Thoracic aorta (tissue), 2 donors: ENCODE measurements around the gene UBE3B. TPM values are rescaled to one million over a fixed set of nuclear protein-coding genes. Genes with fewer than 3 reads are reported as not detected.

Experiments used
- ATAC-seq: fragments of 150-250 bp; one replicate; pipeline ENCODE4 v1.8.0; 2017; ENCODE audit warnings: low read depth; ENCODE audit not compliant: insufficient number of reproducible peaks, low FRiP score
- DNase-seq: peaks from one replicate; pipeline ENCODE4 v3.0.0-alpha.2; 2020; ENCODE audit warnings: low spot score
- H3K27ac ChIP-seq, 2 donors: fragments of 200-600 bp; sonication (generic); 1 replicate in 1 of 2; 2 replicates in 1 of 2; pipeline ENCODE4 v1.5.1; 2016; ENCODE audit warnings: mild to moderate bottlenecking in 2 of 2, moderate library complexity in 2 of 2
- H3K27me3 ChIP-seq: fragments of 200-600 bp; sonication (generic); replicated peaks from 2 replicates; pipeline ENCODE4 v1.6.0; 2016; ENCODE audit warnings: mild to moderate bottlenecking; ENCODE audit not compliant: insufficient read depth
- H3K36me3 ChIP-seq: fragments of 200-600 bp; sonication (generic); one replicate; pipeline ENCODE4 v1.5.1; 2016
- H3K4me1 ChIP-seq, 2 donors: fragments of 200-600 bp; sonication (generic); 1 replicate in 1 of 2; 2 replicates in 1 of 2; pipeline versions ENCODE4 v1.5.1 to v1.6.0; 2016; ENCODE audit warnings: low read depth in 2 of 2, mild to moderate bottlenecking in 1 of 2; ENCODE audit not compliant: control insufficient read depth in 1 of 2
- H3K4me3 ChIP-seq: fragments of 200-600 bp; sonication (generic); 2 replicates; pipeline ENCODE4 v1.5.1; 2016; ENCODE audit warnings: mild to moderate bottlenecking
- H3K9me3 ChIP-seq: fragments of 200-600 bp; sonication (generic); 2 replicates; pipeline ENCODE4 v1.5.1; 2016
- CTCF ChIP-seq: fragments of 200-600 bp; sonication (generic); IDR thresholded peaks from one replicate; pipeline ENCODE4 v1.5.1; 2019; ENCODE audit warnings: antibody characterized with exemption
- total RNA-seq, 2 donors: library from RNA; depleted of rRNA; stranded (reverse); fragments of >200 nt; gene quantifications; one replicate each; pipeline versions ENCODE4 v1.1.0 to v1.2.3, GENCODE V29; 2016

The UBE3B gene
- total RNA-seq, 2 donors from 2014 or later: 41.4 to 75.3 TPM

- H3K4me1 ChIP-seq: peaks cover 0 to 25% of the 10 kb centered on the region in 2 donors
- TF ChIP-seq CTCF: no peak
- no peaks in the 10 kb centered on the region for H3K27me3 ChIP-seq
- H3K9me3 ChIP-seq: no peaks in the 10 kb centered on the region
- H3K4me3 ChIP-seq: no peak overlapping the region
- no peak overlapping the region for H3K27ac ChIP-seq
- DNase-seq: no peak
- peaks cover 17% of the 10 kb centered on the region for H3K36me3 ChIP-seq
- ATAC-seq: no peak
Measured at GRCh38 chr12:109446869-109447268, 30.6 kb upstream of the UBE3B start.

GRCh38 chr12:109447482-109447881, 30.0 kb upstream of the UBE3B start:
- no peaks in the 10 kb centered on the region for H3K27me3 ChIP-seq
- H3K4me1 ChIP-seq: peaks cover 0 to 31% of the 10 kb centered on the region in 2 donors
- no peak for TF ChIP-seq CTCF
- ATAC-seq (no peak), DNase-seq (no peak)
- no peak overlapping the region for H3K4me3 ChIP-seq
- no peak overlapping the region for H3K27ac ChIP-seq
- no peaks in the 10 kb centered on the region for H3K9me3 ChIP-seq
- peaks cover 18% of the 10 kb centered on the region for H3K36me3 ChIP-seq

GRCh38 chr12:109448272-109448671, 29.2 kb upstream of the UBE3B start:
- DNase-seq: no peak
- no peak overlapping the region for H3K4me3 ChIP-seq
- H3K4me1 ChIP-seq: peaks cover 0 to 32% of the 10 kb centered on the region in 2 donors
- H3K27ac ChIP-seq: no peak overlapping the region
- no peak for ATAC-seq
- no peak for TF ChIP-seq CTCF
- H3K27me3 ChIP-seq: no peaks in the 10 kb centered on the region
- no peaks in the 10 kb centered on the region for H3K9me3 ChIP-seq
- peaks cover 20% of the 10 kb centered on the region for H3K36me3 ChIP-seq

- Histone ChIP-seq H3K4me3 (no peak overlapping the region), H3K36me3 (peaks cover 26% of the 10 kb centered on the region), H3K27me3 (no peaks in the 10 kb centered on the region), H3K9me3 (no peaks in the 10 kb centered on the region), H3K4me1 (peaks cover 0 to 27% of the 10 kb centered on the region in 2 donors), H3K27ac (peak overlapping the region in 1 of 2 donors; percentile 5)
- TF ChIP-seq CTCF: no peak
- ATAC-seq (no peak), DNase-seq (no peak)
Measured at GRCh38 chr12:109448707-109449390, 28.6 kb upstream of the UBE3B start.

- peaks cover 33% of the 10 kb centered on the region for H3K36me3 ChIP-seq
- no peak for DNase-seq
- ATAC-seq: no peak
- no peak overlapping the region for H3K4me3 ChIP-seq
- H3K27me3 ChIP-seq: no peaks in the 10 kb centered on the region
- H3K27ac ChIP-seq: peak overlapping the region; percentile 41 to 47
- peaks cover 0 to 26% of the 10 kb centered on the region in 2 donors for H3K4me1 ChIP-seq
- no peaks in the 10 kb centered on the region for H3K9me3 ChIP-seq
- TF ChIP-seq CTCF: no peak
Measured at GRCh38 chr12:109449845-109450532, 27.4 kb upstream of the UBE3B start.
